HUDEP-2 (cell line): Measurements from ENCODE around the gene KCNK18.
"Not testable (repeated sequence)": the region's sequence is repeated elsewhere in the genome, so short reads cannot be mapped to it uniquely, and the experiment has no call there.

ENCODE experiments used
- DNase-seq, 76 experiments: peaks; one replicate each; lab custom pipeline; 2025; ENCODE audit not compliant: unreplicated experiment in 76 of 76; lab: John Stamatoyannopoulos, UW

KCNK18 gene

DNA sequence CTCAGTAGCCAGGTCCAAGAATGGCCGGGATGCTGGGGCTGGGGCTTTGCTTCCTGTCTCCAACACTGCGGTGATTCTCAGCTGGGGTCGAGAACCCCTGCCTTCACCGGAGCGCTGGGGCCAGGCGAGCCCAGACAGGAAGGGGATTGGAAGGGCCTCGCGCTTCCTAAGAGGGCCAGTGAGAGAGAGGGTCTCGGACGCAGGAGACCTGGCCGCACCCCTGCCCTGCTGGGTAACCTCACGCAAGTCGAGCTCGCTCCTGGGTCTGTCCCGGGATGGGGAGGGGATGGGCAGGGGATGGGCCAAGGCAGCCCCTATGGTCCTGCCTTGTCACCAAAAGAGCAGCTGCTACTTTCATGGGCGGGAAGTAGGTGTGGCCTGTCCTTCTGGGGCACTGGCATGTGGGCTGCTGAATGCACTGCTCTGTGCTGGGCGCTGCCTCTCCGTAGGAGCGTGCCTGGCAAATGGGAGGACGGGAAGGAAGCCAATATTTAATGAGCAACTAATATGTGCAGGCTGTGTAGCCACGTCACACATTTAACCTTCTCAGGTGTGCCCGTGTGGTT, 20.0 kb downstream of the KCNK18 start:
- peak in 28 of 76 experiments; percentile 3 to 42 (median 15) for DNase-seq

DNA sequence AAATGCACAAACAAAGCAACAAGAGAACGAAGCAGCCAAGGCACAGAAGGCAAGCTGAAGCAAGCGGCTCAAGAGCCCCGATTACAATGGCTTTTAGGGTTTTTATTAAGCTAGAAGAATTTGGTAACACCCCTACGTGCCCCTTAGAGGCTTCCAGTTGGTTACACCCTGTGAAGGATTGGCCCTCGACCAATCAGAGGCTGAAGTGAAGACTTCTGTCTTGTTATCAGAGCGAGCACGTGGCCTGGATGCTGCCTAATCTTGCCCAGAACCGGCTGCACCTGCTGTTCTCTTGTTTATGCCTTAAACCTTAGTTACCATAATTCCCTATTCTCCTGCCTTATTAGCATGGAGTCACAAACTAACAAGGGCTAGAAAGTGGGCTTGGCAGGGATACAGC, 21.4 kb downstream of the KCNK18 start:
- peak in 41 of 76 experiments; percentile 8 to 59 (median 24) for DNase-seq

DNA sequence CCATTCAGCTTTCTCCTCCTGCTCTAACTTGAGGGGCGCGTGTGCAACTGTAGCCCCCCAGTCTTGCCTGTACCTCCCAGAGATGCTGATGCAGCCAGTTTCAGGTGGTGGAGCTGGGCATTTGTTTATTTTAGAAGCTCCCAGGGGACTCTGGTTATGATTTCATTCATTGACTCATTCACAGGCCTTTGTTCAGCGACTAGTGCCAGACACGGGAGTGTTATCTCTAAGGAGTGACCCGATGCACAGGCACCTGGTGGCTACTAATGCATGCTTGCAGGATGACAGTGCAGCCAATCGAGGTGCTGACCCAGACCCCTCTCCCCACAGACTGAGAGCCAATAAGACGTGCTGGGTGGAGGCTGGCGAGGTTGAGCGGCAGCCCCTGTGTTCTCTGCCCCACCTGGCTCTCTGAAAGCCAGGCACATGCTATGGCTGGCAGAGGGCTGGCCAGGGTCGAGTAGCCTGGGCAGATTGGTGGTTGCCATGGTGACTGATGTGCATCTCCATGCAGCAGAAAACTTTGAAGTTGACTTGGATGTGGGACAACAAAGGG, 23.9 kb downstream of the KCNK18 start:
- no peak for DNase-seq

GRCh38 chr10:117222552-117222951, 25.3 kb downstream of the KCNK18 start:
- no peak for DNase-seq

DNA sequence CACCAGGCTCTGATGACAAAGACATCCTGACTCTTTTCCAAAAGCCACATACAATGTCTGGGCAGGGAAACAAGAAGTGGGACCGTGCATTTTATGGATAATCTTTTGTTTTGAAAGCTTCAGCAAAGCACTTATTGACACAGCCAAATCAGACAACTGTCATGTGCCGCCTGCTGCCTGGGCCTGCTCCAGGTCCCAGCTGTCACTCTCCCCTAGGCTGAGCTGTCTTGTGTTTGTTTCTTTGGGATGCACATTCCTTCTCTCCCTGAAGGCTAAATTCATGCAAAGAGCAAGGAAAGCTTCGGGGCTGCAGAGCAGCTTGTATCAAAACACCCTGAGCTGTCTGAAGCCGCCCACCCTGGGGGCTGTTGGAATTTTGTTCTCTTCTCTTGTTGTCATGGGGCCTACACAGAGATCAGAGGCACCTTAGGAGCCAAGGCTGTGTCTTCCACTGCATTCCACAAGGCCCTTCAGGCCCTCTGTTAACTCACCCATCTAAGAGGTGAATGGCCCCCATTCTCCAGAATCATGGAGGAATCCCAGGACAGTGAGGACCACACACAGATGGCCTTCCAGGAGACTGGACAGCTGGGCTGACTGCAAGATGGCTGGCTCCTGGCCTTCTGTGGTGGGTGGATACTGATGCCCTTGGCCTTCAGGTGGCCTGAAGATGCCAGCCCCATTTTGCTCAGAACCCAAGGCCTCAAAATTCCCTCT, 25.8 kb downstream of the KCNK18 start:
- DNase-seq = no peak

DNA sequence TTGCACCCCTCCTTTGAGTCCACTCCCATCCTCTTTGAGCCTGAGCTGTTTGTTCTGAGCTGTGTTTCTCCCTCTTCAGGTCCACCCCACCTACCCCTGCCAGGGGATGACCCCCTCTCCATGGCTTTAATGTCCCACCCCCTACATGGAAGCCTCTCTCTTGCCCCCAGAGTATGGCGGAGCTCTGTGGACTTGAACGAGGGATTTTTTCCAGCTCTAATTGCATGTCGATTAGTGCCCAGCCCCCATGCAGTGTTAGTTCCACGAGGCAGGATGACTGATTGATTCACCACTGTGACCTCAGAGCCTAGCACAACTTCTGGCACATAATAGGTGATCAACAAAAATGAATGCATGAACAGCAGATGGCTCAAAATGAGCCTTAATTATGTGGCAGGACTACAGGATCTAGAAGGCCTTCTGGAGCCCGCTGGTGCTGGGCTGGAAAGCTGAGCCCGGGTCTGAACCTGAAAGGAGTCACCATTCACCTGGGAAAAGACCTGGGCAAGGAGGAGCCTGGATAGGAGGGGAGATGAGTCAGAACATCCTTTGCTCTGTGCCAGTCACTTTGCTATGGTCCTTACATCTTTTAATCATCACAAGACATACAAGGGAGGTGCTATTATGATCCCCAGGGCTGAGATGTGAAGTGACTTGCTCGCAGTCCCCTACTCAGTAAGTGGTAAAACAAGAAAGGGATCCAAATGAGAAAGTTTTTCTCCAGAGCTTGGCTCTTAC, 26.6 kb downstream of the KCNK18 start:
- no peak for DNase-seq

DNA sequence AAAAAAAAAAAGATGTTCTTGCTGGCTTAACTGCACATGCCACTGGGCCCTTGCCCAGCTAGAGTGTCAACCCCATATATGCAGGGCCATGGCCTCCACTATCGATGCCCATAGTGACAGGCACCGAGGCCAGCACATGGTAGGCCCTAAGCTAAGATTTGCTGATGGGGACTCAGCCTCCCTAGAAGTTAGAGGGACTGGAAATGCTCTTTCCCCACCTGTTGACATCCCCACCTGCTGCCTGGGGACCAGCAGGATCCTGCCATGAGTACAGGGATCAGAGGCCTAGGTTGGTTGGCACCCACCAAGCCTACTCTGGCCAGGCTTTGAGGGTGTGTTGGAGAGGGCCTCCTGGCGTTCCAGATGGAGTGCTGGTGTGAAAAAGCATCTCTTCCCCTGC, 27.6 kb downstream of the KCNK18 start:
- DNase-seq = no peak

DNA sequence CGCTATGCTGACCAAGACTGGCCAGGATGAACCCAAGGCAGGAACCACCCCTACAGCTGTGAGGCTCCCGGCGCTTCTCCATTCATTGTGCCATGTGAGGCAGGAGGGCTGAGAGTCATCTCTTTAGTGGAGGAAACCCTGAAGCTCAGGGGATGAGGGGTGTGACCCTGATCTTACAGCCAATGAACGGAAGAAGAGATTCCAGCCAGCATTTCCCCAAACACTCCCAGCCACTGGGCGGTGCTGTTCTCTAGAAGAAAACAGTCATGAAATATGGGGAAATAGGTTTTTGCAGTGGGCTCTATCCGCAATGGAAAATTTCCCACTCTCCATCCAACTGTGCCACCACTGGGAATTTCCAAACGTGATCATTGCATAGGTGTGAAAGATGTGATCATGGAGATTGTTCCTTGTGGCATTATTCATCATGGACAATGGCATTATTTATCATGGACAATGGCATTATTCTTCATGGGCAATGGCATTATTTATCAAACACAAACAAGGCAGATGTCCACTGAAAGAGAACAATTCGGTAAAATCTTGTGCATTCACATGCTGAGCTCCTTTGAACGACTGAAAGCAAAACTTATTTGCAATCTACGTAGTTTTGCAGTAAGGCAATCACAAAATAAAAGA, 29.6 kb downstream of the KCNK18 start:
- peak in 46 of 76 experiments; percentile 4 to 61 (median 26) for DNase-seq

DNA sequence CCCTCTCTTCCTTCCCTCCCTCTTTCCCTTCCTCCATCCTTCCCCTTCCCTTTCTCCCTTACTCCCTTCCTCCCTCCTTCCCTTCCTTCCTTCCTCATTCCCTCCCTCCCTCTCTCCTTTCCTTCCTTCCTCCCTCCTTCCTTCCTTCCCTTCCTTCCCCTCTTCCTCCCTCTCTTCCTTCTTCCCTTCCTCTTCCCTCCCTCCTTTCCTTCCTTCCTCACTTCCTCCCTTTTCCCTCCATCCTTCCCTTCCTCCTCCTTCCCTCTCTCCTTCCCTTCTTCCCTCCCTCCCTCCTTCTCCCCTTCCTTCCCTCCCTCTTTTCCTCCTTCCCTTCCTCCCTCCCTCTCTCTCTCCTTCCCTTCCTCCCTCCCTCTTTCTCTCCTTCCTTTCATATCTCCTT, 30.9 kb downstream of the KCNK18 start:
- DNase-seq = no peak

- DNase-seq = not testable (repeated sequence)
Measured at GRCh38 chr10:117230107-117230506, 32.8 kb downstream of the KCNK18 start.

DNA sequence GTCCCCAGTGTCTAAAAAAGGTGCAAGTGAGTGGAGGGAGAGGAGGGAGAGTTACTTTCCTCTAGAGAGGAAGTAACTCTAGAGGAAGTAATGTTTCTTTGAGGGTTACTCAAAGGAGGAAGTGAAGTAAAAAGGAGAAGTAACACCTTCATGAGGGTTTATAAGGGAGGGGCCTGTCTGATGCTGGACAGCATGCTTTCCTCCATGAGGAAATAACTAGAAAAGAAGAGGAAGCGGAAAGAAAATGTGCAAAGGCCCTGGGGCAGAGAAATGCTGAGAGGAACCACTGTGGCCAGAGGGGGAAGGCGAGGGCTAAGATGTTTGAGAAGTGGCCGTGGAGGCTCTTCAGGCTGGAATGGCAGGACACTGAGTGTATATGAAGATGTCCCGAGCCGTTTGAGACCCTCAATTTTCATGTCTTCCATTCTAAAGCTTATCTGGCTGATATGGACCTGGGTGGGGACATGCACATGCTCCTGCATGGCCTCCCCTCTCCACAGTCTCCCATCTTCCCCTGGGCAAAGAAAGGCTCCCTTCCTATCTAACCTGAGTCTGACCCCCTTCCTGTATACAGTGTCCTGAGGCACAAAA, 40.2 kb downstream of the KCNK18 start:
- DNase-seq = peak in 3 of 76 experiments; percentile 1 to 8 (median 4)

- DNase-seq = no peak
Measured at GRCh38 chr10:117239051-117239450, 41.8 kb downstream of the KCNK18 start.

- no peak for DNase-seq
Measured at GRCh38 chr10:117239721-117240620, 42.7 kb downstream of the KCNK18 start.

GRCh38 chr10:117240621-117241529, 43.6 kb downstream of the KCNK18 start, which contains the start of gene SLC18A2:
Gene SLC18A2, plus strand, starts transcription at chr10:117241114. Its CDS starts 580 bp downstream, at chr10:117241694.
- DNase-seq = no peak

DNA sequence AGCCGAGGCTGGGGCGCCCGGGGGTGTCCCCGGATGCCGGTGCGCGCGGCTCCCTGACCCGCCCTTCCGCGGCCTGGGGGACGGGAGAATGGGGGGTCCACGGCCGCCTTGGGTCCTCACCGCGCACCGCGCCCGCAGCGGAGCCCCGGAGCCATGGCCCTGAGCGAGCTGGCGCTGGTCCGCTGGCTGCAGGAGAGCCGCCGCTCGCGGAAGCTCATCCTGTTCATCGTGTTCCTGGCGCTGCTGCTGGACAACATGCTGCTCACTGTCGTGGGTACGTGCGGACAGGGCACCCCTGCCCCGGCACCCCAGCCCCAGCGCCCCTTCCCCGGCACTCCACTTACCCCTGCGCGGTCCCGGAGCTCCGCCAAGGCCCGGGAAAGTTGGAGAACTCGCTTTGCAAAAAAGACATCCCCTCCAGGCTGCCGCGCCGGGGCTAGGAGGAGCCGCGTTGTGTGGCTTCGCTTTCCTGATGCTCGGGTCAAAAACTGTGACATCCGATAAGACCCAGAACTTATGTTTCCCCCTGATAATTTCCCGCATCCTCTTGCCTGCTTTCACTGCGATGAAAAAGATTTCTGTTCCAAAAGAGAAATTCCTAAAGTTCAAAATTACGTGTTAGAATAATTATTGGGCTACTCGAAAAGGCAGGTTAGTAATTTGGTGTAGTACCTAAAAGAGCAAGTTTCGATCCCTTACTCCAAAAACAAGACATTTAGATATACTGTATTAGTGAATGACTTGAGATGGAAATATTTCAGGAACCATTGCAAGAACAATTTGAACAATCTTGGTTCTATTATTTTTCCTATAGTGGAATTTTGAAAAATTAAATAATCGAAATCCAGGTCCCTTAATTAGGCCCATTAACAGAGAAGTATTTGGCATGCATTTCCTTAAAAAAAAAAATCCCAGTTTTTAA, 44.5 kb downstream of the KCNK18 start:
- DNase-seq = peak in 5 of 76 experiments; percentile 5 to 18 (median 7)

- no peak for DNase-seq
Measured at GRCh38 chr10:117242463-117242832, 45.2 kb downstream of the KCNK18 start.

- no peak for DNase-seq
Measured at GRCh38 chr10:117246997-117247671, 49.8 kb downstream of the KCNK18 start.
